PFSK-1 (cell line): ENCODE measurements around the gene FLG.

ENCODE experiments used
- REST ChIP-seq, 2 experiments: IDR thresholded peaks; 2 replicates each; pipeline versions ENCODE4 v1.6.1 to v1.8.0; 2011 to 2012; ENCODE audit warnings: low read depth in 2 of 2, low read length in 2 of 2, control low read depth in 1 of 2, inconsistent platforms in 1 of 2, mild to moderate bottlenecking in 1 of 2, moderate library complexity in 1 of 2; ENCODE audit not compliant: insufficient read depth in 1 of 2
- TAF1 ChIP-seq: IDR thresholded peaks from 2 replicates; pipeline ENCODE4 v1.6.1; 2012; ENCODE audit warnings: low read length, control low read depth, borderline replicate concordance; ENCODE audit not compliant: insufficient read depth

- TF ChIP-seq TAF1: no peak
- TF ChIP-seq REST (IDR thresholded peaks at IDR 0.05; ENCODE audit: insufficient read depth in 1 of 2, low read depth in 2 of 2, low read length in 2 of 2): no peak
These were observed 24.6 kb upstream of the FLG start for GRCh38 chr1:152349611-152350010.
